ENCODE measurements around the gene ZCCHC8. TPM values are rescaled to one million over a fixed set of nuclear protein-coding genes. Genes with fewer than 3 reads are reported as not detected.
"Not testable (repeated sequence)": the region's sequence is repeated elsewhere in the genome, so short reads cannot be mapped to it uniquely, and the experiment has no call there.

The ZCCHC8 gene
- total and polyA plus RNA-seq, 2 donors (not counting 3 experiments of a cell fraction or from before 2014, with no cell fraction given): 10.0 to 24.4 TPM

DNA sequence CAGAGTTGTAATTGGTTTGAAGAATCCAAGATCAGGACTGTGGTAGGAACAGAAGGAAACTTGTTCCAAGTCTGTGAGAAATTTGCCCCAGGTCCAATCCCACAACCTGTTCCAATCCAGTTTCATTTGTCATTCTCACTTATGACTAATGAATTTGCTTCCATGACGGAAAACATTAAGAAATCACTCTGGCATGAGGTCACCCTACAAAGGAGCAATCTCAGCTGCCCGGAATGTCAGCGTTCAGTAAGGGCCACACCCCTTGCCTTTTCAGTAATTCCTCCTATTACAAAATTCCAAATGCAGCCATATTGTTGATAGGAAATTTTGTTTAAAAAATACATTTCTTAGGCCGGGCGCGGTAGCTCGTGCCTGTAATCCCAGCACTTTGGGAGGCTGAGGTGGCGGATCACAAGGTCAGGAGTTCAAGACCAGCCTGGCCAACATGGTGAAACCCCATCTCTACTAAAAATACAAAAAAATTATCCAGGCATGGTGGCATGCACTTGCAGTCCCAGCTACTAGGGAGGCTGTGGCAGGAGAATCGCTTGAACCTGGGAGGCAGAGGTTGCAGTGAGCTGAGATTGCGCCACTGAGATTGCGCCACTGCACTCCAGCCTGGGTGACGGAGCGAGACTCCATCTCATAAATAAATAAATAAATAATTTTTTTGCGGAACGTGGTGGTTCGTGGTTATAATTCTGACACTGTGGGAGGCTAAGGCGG is 36.3 kb downstream of the ZCCHC8 start:
- H3K4me2 ChIP-seq (ENCODE audit: insufficient read depth, low read length); intact Hi-C loops (cut with micrococcal nuclease); H3K36me3 ChIP-seq (ENCODE audit: control insufficient read depth in 2 of 2, extremely low read depth in 1 of 2, insufficient read depth in 2 of 2, low read length in 2 of 2); H3K9me3 ChIP-seq (replicated peaks; ENCODE audit: control insufficient read depth, insufficient read depth, low read length); H3K4me3 ChIP-seq (replicated peaks in 1 of 3; ENCODE audit: insufficient read depth in 1 of 3, low read depth in 1 of 3, low read length in 3 of 3); H3K4me1 ChIP-seq (ENCODE audit: control insufficient read depth, extremely low read depth, insufficient read depth, low read length); H3K9ac ChIP-seq (replicated peaks; ENCODE audit: extremely low read depth, insufficient read depth, low read length); H3K9me1 ChIP-seq (replicated peaks; ENCODE audit: control insufficient read depth, extremely low read depth, insufficient read depth, low read length); H3K27me3 ChIP-seq (ENCODE audit: control insufficient read depth in 2 of 2, insufficient read depth in 2 of 2, low read length in 2 of 2); dilution Hi-C loops (cut with MboI; ENCODE audit: extremely low pct_ligation_motif_present, low sequenced_read_pairs); H3K79me2 ChIP-seq (ENCODE audit: control insufficient read depth, insufficient read depth, low read length); H4K20me1 ChIP-seq (replicated peaks; ENCODE audit: control insufficient read depth, extremely low read depth, insufficient read depth, low read length): not testable (repeated sequence)
- ChIA-PET POLR2A (interaction anchor here (0.6 kb wide), 1 partner anchor 64 kb away, joined by 3 read pairs; no protein-coding TSS in a partner anchor), CTCF (interaction anchor here (3.0 kb wide), 1 partner anchor 65 kb away, joined by 16 read pairs; no protein-coding TSS in a partner anchor)
- TF ChIP-seq JUN (IDR thresholded peaks at IDR 0.05; ENCODE audit: borderline replicate concordance, insufficient read depth, insufficient read length, low read depth) (peak; percentile 91), FOS (IDR thresholded peaks at IDR 0.05; ENCODE audit: borderline replicate concordance, insufficient read depth, low read length) (peak; percentile 70)
- peak overlapping the region; percentile 79 for H3K27ac ChIP-seq (ENCODE audit: insufficient read depth, low read depth, low read length)
- TSS peak; percentile 83 for BruUV-seq (replicated peaks)
- peak overlapping the region; percentile 23 for H2AFZ ChIP-seq (ENCODE audit: low read depth, low read length)
- FAIRE-seq (peak; percentile 91), DNase-seq (ENCODE audit: low read depth, low spot score) (peak; percentile 85)

GRCh38 chr12:122460641-122461040 is 40.1 kb downstream of the ZCCHC8 start:
- H3K27ac ChIP-seq (ENCODE audit: insufficient read depth, low read depth, low read length): no peak overlapping the region
- H3K9ac ChIP-seq (replicated peaks; ENCODE audit: extremely low read depth, insufficient read depth, low read length): no peak overlapping the region
- TF ChIP-seq, protein P1, sequence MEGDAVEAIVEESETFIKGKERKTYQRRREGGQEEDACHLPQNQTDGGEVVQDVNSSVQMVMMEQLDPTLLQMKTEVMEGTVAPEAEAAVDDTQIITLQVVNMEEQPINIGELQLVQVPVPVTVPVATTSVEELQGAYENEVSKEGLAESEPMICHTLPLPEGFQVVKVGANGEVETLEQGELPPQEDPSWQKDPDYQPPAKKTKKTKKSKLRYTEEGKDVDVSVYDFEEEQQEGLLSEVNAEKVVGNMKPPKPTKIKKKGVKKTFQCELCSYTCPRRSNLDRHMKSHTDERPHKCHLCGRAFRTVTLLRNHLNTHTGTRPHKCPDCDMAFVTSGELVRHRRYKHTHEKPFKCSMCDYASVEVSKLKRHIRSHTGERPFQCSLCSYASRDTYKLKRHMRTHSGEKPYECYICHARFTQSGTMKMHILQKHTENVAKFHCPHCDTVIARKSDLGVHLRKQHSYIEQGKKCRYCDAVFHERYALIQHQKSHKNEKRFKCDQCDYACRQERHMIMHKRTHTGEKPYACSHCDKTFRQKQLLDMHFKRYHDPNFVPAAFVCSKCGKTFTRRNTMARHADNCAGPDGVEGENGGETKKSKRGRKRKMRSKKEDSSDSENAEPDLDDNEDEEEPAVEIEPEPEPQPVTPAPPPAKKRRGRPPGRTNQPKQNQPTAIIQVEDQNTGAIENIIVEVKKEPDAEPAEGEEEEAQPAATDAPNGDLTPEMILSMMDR (IDR thresholded peaks at IDR 0.05; ENCODE audit: extremely low read depth in 1 of 2, insufficient read depth in 1 of 2, low read depth in 1 of 2, low read length in 2 of 2): no peak
- TF ChIP-seq MYC (IDR thresholded peaks at IDR 0.05; ENCODE audit: low read depth, low read length) (no peak), EZH2 (IDR thresholded peaks at IDR 0.05; ENCODE audit: borderline replicate concordance, low read depth, low read length, severe bottlenecking) (no peak), FOS (IDR thresholded peaks at IDR 0.05; ENCODE audit: borderline replicate concordance, insufficient read depth, low read length) (no peak), POLR2A (IDR thresholded peaks at IDR 0.05; ENCODE audit: low read depth, low read length) (no peak)
- FAIRE-seq: peak; percentile 31
- H3K9me1 ChIP-seq (replicated peaks; ENCODE audit: control insufficient read depth, extremely low read depth, insufficient read depth, low read length): no peaks in the 10 kb centered on the region
- DNase-seq (ENCODE audit: low read depth, low spot score): no peak
- dilution Hi-C loops (cut with MboI; ENCODE audit: extremely low pct_ligation_motif_present, low sequenced_read_pairs): no loop called here
- H3K4me2 ChIP-seq (ENCODE audit: insufficient read depth, low read length): no peak overlapping the region
- H3K27me3 ChIP-seq (ENCODE audit: control insufficient read depth in 2 of 2, insufficient read depth in 2 of 2, low read length in 2 of 2): no peaks in the 10 kb centered on the region
- POLR2A ChIA-PET: no interaction called here
- no peaks in the 10 kb centered on the region for H3K9me3 ChIP-seq (replicated peaks; ENCODE audit: control insufficient read depth, insufficient read depth, low read length)
- H3K4me1 ChIP-seq (ENCODE audit: control insufficient read depth, extremely low read depth, insufficient read depth, low read length): peaks cover 10% of the 10 kb centered on the region
- BruUV-seq (replicated peaks): no TSS peak
- no peak overlapping the region for H3K4me3 ChIP-seq (replicated peaks in 1 of 3; ENCODE audit: insufficient read depth in 1 of 3, low read depth in 1 of 3, low read length in 3 of 3)
- no peaks in the 10 kb centered on the region for H3K79me2 ChIP-seq (ENCODE audit: control insufficient read depth, insufficient read depth, low read length)
- H4K20me1 ChIP-seq (replicated peaks; ENCODE audit: control insufficient read depth, extremely low read depth, insufficient read depth, low read length): no peaks in the 10 kb centered on the region
- H3K36me3 ChIP-seq (ENCODE audit: control insufficient read depth in 2 of 2, extremely low read depth in 1 of 2, insufficient read depth in 2 of 2, low read length in 2 of 2): no peaks in the 10 kb centered on the region
- intact Hi-C loops (cut with micrococcal nuclease): no loop called here
- CTCF ChIA-PET: interaction anchor here (3.6 kb wide), 1 partner anchor 61 kb away, joined by 21 read pairs; no protein-coding TSS in a partner anchor
- no peak overlapping the region for H2AFZ ChIP-seq (ENCODE audit: low read depth, low read length)
